K562 (cell line): ENCODE data around the gene NINJ1. TPM values are rescaled to one million over a fixed set of nuclear protein-coding genes. Genes with fewer than 3 reads are reported as not detected.
A peak's percentile ranks its signal among the peaks of the same experiment; 100 is the strongest.

Source experiments
- DIDO1 ChIP-seq: fragments of 450-650 bp; IDR thresholded peaks from 2 replicates; pipeline ENCODE4 v1.6.1; 2016; ENCODE audit warnings: low read depth, missing biosample characterization, missing genetic modification characterization
- EHMT2 ChIP-seq: fragments of 450-650 bp; IDR thresholded peaks from 2 replicates; pipeline ENCODE4 v1.6.1; 2018; ENCODE audit warnings: antibody characterized with exemption
- FOXA3 ChIP-seq, 2 experiments: fragments of 450-650 bp in 1 of 2; sonication (generic) in 1 of 2; formaldehyde crosslinking; IDR thresholded peaks in 1 of 2; conservative IDR thresholded peaks in 1 of 2; 2 replicates each; pipeline versions ENCODE4 v1.4.0 to v1.8.0; 2020 to 2022; ENCODE audit warnings: mild to moderate bottlenecking in 2 of 2, missing genetic modification reagents in 1 of 2
- FOXM1 ChIP-seq, 2 experiments: fragments of 450-650 bp in 1 of 2; sonication (generic) in 1 of 2; formaldehyde crosslinking in 1 of 2; IDR thresholded peaks; 2 replicates each; pipeline versions ENCODE4 v1.6.1 to v1.9.0; 2017 to 2022; ENCODE audit warnings: low read depth in 2 of 2, mild to moderate bottlenecking in 2 of 2, missing genetic modification reagents in 1 of 2, moderate library complexity in 1 of 2
- FOXP1 ChIP-seq: sonication (generic); formaldehyde crosslinking; IDR thresholded peaks from 2 replicates; pipeline ENCODE4 v1.8.0; 2022; ENCODE audit warnings: mild to moderate bottlenecking, missing genetic modification reagents
- GTF2A2 ChIP-seq: IDR thresholded peaks from 2 replicates; pipeline ENCODE4 v1.6.1; 2016; ENCODE audit warnings: mild to moderate bottlenecking, missing genetic modification characterization, missing compliant biosample characterization
- HDAC2 ChIP-seq: fragments of 450-650 bp; IDR thresholded peaks from 2 replicates; pipeline ENCODE4 v1.6.1; 2016; ENCODE audit warnings: mild to moderate bottlenecking
- POLR2AphosphoS5 ChIP-seq: IDR thresholded peaks from 2 replicates; pipeline ENCODE4 v1.6.1; 2011; ENCODE audit warnings: mild to moderate bottlenecking, low read depth, low read length, moderate library complexity; ENCODE audit not compliant: control insufficient read depth, insufficient read depth
- POLR2G ChIP-seq: fragments of 200-400 bp; formaldehyde crosslinking; IDR thresholded peaks from 2 replicates; pipeline ENCODE4 v1.6.1; 2017; ENCODE audit warnings: low read depth, mild to moderate bottlenecking, antibody characterized with exemption, low read length, moderate library complexity
- PPARD ChIP-seq: fragments of 250-450 bp; sonication (Bioruptor Pico); IDR thresholded peaks from 2 replicates; pipeline ENCODE4 v1.8.0; 2022; ENCODE audit warnings: inconsistent platforms, mild to moderate bottlenecking, moderate library complexity
- SIN3B ChIP-seq: fragments of 450-650 bp; IDR thresholded peaks from 2 replicates; pipeline ENCODE4 v1.6.1; 2017; ENCODE audit warnings: low read depth, mild to moderate bottlenecking, moderate library complexity
- TBL1XR1 ChIP-seq, 2 experiments: IDR thresholded peaks; 2 replicates each; pipeline ENCODE4 v1.6.1; 2012; ENCODE audit warnings: improper control_type of control experiment in 2 of 2, low read length in 2 of 2, mild to moderate bottlenecking in 1 of 2
- TGIF2 ChIP-seq: sonication (generic); formaldehyde crosslinking; IDR thresholded peaks from 2 replicates; pipeline ENCODE4 v1.8.1; 2022; ENCODE audit warnings: mild to moderate bottlenecking, missing genetic modification reagents, moderate library complexity
- U2AF1 ChIP-seq: fragments of 200-400 bp; formaldehyde crosslinking; optimal IDR thresholded peaks from 2 replicates; pipeline ENCODE3; 2017; ENCODE audit warnings: mild to moderate bottlenecking, low read depth, low read length, moderate library complexity
- ZNF507 ChIP-seq: conservative IDR thresholded peaks from 2 replicates; pipeline ENCODE4 v1.6.1; 2017; ENCODE audit warnings: missing genetic modification characterization, missing compliant biosample characterization
- ZNF589 ChIP-seq: fragments of 200-800 bp; sonication (Bioruptor generic); IDR thresholded peaks from 2 replicates; pipeline ENCODE4 v1.6.1; 2016; ENCODE audit warnings: low read depth, missing genetic modification characterization, missing compliant biosample characterization
- polyA plus RNA-seq, 8 experiments: library from polyadenylated mRNA; depleted of rRNA in 4 of 8; stranded (reverse) in 5 of 8; unstranded in 3 of 8; fragments of >200 nt; fragmentation: Nextera tagmentation in 2 of 8; fragmentation: Illumina TruSeq in 1 of 8; extraction: Ambion mirVana in 2 of 8; extraction: Trizol in 1 of 8; gene quantifications; 2 replicates each; pipeline versions ENCODE4 v1.2.1 to v1.2.3, GENCODE V29; 2011 to 2014; ENCODE audit warnings: inconsistent platforms in 1 of 8, missing spikeins in 1 of 8
- total RNA-seq, 7 experiments: library from RNA; depleted of rRNA in 6 of 7; stranded (reverse); fragments of >200 nt in 6 of 7; fragmentation: Illumina TruSeq in 2 of 7; extraction: Trizol in 2 of 7; gene quantifications; 2 replicates each; pipeline versions ENCODE4 v1.2.1 to v1.2.3, GENCODE V29; 2011 to 2021; ENCODE audit warnings: low replicate concordance in 1 of 7
- TF ChIP-seq, protein P1 (sequence below): fragments of 200-800 bp; sonication (Bioruptor generic); IDR thresholded peaks from 2 replicates; pipeline ENCODE4 v1.6.1; 2016; ENCODE audit warnings: missing genetic modification characterization, missing compliant biosample characterization
- TF ChIP-seq, protein P2 (sequence below): fragments of 450-650 bp; formaldehyde crosslinking; IDR thresholded peaks from 2 replicates; pipeline ENCODE4 v1.4.0; 2020; ENCODE audit warnings: mild to moderate bottlenecking, moderate library complexity

The NINJ1 gene
- total and polyA plus RNA-seq, 9 of the 15 experiments (the other 6 are each of a cell fraction or from before 2014, with no cell fraction given): 0.13 to 8.4 (median 4.9) TPM

DNA sequence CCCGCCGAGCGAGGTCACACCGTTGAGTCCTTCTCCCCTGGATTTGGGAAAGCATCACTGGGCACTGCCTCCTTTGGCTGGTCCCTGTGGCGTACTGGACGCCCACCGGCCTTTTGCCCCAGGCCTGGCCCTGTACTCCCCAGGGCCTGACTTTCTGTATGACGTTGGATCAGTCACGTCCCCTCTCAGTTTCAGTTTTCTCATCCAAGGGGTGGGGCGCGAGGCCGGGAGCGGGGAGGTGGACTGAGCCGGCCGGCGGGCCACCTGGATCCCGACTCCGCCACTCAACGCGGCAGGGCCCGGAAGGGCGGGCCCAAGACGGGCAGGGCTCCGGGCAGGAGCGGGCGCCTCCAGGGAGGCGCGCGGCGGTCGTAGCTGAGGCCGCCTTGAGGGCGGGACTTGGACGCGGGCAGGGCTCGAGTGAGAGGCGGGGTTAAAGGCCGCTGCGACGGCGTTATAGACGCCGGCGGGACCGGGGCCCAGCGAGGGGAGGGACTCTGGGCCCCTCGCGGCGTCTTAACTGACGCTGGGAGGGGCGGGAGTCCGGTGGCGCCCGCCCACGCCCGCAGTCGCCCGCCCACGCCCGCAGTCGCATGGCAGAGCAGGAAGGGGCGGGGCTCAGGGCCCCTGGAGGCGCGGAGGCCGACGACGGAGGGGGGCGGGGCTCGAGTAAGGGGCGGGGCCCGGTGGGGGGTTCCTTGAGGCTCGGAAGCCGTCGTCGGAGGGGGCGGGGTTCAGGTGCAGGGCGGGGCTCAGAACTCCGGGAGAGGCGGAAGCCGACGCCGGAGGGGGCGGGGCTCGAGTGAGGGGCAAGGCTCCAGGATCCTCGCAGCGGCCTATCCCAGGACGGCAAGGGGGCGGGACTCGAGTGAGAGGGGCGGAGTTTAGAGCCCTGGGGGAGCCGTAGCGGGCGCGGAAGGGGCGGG lies 38.6 kb downstream of the NINJ1 start (continued):
- TF ChIP-seq SIN3B (no peak), HDAC2 (no peak), GTF2A2 (tag) (no peak), POLR2G (peak; percentile 97), FOXP1 (no peak), DIDO1 (tag) (no peak), TGIF2 (CRISPR knock-in tag) (no peak), ZNF589 (CRISPR knock-in tag) (no peak), POLR2AphosphoS5 (peak; percentile 63), FOXA3 (CRISPR knock-in tag; conservative IDR thresholded peaks at IDR 0.05 in 1 of 2, IDR thresholded peaks at IDR 0.05 in 1 of 2) (no peak), EHMT2 (no peak), ZNF507 (tag) (no peak), U2AF1 (peak; percentile 35), PPARD (no peak), FOXM1 (IDR thresholded peaks at IDR 0.05; ENCODE audit: low read depth) (no peak), FOXM1 (CRISPR knock-in tag; IDR thresholded peaks at IDR 0.05; ENCODE audit: low read depth) (no peak), TBL1XR1 (IDR thresholded peaks at IDR 0.05; ENCODE audit: low read length in 2 of 2) (0 out of 4 replicates have a peak, but pooled peaks of 1 of the 2 experiments have one; percentile 45)
- TF ChIP-seq, protein P1, sequence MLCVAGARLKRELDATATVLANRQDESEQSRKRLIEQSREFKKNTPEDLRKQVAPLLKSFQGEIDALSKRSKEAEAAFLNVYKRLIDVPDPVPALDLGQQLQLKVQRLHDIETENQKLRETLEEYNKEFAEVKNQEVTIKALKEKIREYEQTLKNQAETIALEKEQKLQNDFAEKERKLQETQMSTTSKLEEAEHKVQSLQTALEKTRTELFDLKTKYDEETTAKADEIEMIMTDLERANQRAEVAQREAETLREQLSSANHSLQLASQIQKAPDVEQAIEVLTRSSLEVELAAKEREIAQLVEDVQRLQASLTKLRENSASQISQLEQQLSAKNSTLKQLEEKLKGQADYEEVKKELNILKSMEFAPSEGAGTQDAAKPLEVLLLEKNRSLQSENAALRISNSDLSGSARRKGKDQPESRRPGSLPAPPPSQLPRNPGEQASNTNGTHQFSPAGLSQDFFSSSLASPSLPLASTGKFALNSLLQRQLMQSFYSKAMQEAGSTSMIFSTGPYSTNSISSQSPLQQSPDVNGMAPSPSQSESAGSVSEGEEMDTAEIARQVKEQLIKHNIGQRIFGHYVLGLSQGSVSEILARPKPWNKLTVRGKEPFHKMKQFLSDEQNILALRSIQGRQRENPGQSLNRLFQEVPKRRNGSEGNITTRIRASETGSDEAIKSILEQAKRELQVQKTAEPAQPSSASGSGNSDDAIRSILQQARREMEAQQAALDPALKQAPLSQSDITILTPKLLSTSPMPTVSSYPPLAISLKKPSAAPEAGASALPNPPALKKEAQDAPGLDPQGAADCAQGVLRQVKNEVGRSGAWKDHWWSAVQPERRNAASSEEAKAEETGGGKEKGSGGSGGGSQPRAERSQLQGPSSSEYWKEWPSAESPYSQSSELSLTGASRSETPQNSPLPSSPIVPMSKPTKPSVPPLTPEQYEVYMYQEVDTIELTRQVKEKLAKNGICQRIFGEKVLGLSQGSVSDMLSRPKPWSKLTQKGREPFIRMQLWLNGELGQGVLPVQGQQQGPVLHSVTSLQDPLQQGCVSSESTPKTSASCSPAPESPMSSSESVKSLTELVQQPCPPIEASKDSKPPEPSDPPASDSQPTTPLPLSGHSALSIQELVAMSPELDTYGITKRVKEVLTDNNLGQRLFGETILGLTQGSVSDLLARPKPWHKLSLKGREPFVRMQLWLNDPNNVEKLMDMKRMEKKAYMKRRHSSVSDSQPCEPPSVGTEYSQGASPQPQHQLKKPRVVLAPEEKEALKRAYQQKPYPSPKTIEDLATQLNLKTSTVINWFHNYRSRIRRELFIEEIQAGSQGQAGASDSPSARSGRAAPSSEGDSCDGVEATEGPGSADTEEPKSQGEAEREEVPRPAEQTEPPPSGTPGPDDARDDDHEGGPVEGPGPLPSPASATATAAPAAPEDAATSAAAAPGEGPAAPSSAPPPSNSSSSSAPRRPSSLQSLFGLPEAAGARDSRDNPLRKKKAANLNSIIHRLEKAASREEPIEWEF (CRISPR knock-in tag): no peak
- TF ChIP-seq, protein P2, sequence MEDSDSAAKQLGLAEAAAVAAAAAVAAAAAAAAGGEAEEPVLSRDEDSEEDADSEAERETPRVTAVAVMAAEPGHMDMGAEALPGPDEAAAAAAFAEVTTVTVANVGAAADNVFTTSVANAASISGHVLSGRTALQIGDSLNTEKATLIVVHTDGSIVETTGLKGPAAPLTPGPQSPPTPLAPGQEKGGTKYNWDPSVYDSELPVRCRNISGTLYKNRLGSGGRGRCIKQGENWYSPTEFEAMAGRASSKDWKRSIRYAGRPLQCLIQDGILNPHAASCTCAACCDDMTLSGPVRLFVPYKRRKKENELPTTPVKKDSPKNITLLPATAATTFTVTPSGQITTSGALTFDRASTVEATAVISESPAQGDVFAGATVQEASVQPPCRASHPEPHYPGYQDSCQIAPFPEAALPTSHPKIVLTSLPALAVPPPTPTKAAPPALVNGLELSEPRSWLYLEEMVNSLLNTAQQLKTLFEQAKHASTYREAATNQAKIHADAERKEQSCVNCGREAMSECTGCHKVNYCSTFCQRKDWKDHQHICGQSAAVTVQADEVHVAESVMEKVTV (CRISPR knock-in tag): no peak
